IMR-90 (cell line): ENCODE data around the gene CDIP1. TPM values are rescaled to one million over a fixed set of nuclear protein-coding genes. Genes with fewer than 3 reads are reported as not detected.

Experiments
- ATAC-seq: fragments of 200-7000 bp; cut with Tn5 transposase; 2 replicates; pipeline ENCODE4 v1.9.1; 2020; ENCODE audit warnings: low read depth, mild to moderate bottlenecking, moderate library complexity
- BruUV-seq: library from RNA; stranded (reverse); fragments of 400-500 nt; replicated peaks from 2 replicates; lab custom pipeline; 2021; lab: Mats Ljungman, UMichigan
- CTCF ChIA-PET: fragments of 300-600 bp; formaldehyde crosslinking; extraction: SDS; loops from one replicate; lab custom pipeline; 2021; ENCODE audit warnings: antibody characterized with exemption; lab: Yijun Ruan, JAX
- POLR2A ChIA-PET: fragments of 300-600 bp; sonication (Branson Sonifier 250); formaldehyde crosslinking; loops from one replicate; lab custom pipeline; 2022; ENCODE audit warnings: antibody characterized with exemption; ENCODE audit not compliant: unreplicated experiment; lab: Charles Lee
- DNase-seq: peaks from one replicate; pipeline ENCODE4 v3.0.0; 2013
- H2AFZ ChIP-seq: replicated peaks from 2 replicates; pipeline ENCODE3; 2013; ENCODE audit warnings: low read length, mild to moderate bottlenecking; ENCODE audit not compliant: poor library complexity
- H2AK5ac ChIP-seq: 2 replicates; pipeline ENCODE4 v1.6.1; 2013; ENCODE audit warnings: low read depth, low read length, inconsistent platforms
- H2AK9ac ChIP-seq: replicated peaks from 2 replicates; pipeline ENCODE3; 2013; ENCODE audit warnings: mild to moderate bottlenecking, low read depth, low read length, moderate library complexity; ENCODE audit not compliant: poor library complexity
- H2BK120ac ChIP-seq: 2 replicates; pipeline ENCODE4 v1.6.1; 2013; ENCODE audit warnings: low read depth, low read length, inconsistent platforms
- H2BK15ac ChIP-seq: 3 replicates; pipeline ENCODE4 v1.6.1; 2013; ENCODE audit warnings: low read depth, low read length, inconsistent platforms
- H2BK20ac ChIP-seq: 2 replicates; pipeline ENCODE4 v1.6.1; 2013; ENCODE audit warnings: low read depth, mild to moderate bottlenecking, inconsistent platforms, low read length, moderate library complexity
- H2BK5ac ChIP-seq: 2 replicates; pipeline ENCODE4 v1.6.1; 2013; ENCODE audit warnings: mild to moderate bottlenecking, low read depth, low read length, inconsistent platforms; ENCODE audit not compliant: poor library complexity, severe bottlenecking
- H3K14ac ChIP-seq: replicated peaks from 2 replicates; pipeline ENCODE4 v1.6.1; 2013; ENCODE audit warnings: low read depth, low read length, inconsistent platforms
- H3K18ac ChIP-seq: 2 replicates; pipeline ENCODE4 v1.6.1; 2013; ENCODE audit warnings: low read depth, low read length, control low read depth
- H3K23ac ChIP-seq: 2 replicates; pipeline ENCODE4 v1.6.1; 2013; ENCODE audit warnings: low read depth, low read length, inconsistent platforms
- H3K27ac ChIP-seq: 2 replicates; pipeline ENCODE4 v1.5.1; 2013; ENCODE audit warnings: mild to moderate bottlenecking, control low read depth, low read length; ENCODE audit not compliant: insufficient read depth
- H3K27me3 ChIP-seq: 2 replicates; pipeline ENCODE4 v1.6.1; 2013; ENCODE audit warnings: low read length; ENCODE audit not compliant: control insufficient read depth, insufficient read depth
- H3K36me3 ChIP-seq: 2 replicates; pipeline ENCODE4 v1.6.1; 2013; ENCODE audit warnings: low read length, mixed read lengths; ENCODE audit not compliant: control insufficient read depth, insufficient read depth
- H3K4ac ChIP-seq: 2 replicates; pipeline ENCODE4 v1.6.1; 2013; ENCODE audit warnings: low read depth, low read length, inconsistent platforms
- H3K4me1 ChIP-seq: 2 replicates; pipeline ENCODE4 v1.6.1; 2013; ENCODE audit warnings: low read length, mixed read lengths; ENCODE audit not compliant: control insufficient read depth, insufficient read depth
- H3K4me2 ChIP-seq: 2 replicates; pipeline ENCODE4 v1.6.1; 2013; ENCODE audit warnings: low read depth, mild to moderate bottlenecking, control low read depth, low read length, moderate library complexity
- H3K4me3 ChIP-seq: 2 replicates; pipeline ENCODE4 v1.5.1; 2013; ENCODE audit warnings: low read depth, mild to moderate bottlenecking, control low read depth, low read length, moderate library complexity; ENCODE audit not compliant: insufficient read depth
- H3K56ac ChIP-seq: 2 replicates; pipeline ENCODE4 v1.6.1; 2013; ENCODE audit warnings: low read length, inconsistent platforms; ENCODE audit not compliant: insufficient read depth; ENCODE audit errors: extremely low read depth
- H3K79me1 ChIP-seq, 2 experiments: 2 replicates each; pipeline ENCODE4 v1.6.1; 2013; ENCODE audit warnings: low read length in 2 of 2, inconsistent platforms in 1 of 2, low read depth in 1 of 2
- H3K9ac ChIP-seq: 2 replicates; pipeline ENCODE4 v1.6.1; 2013; ENCODE audit warnings: low read depth, low read length, control low read depth
- H3K9me1 ChIP-seq: 2 replicates; pipeline ENCODE4 v1.6.1; 2013; ENCODE audit warnings: low read length, inconsistent platforms; ENCODE audit not compliant: insufficient read depth
- H3K9me3 ChIP-seq: 2 replicates; pipeline ENCODE4 v1.6.1; 2013; ENCODE audit warnings: low read length; ENCODE audit not compliant: control insufficient read depth, insufficient read depth
- H4K20me1 ChIP-seq: 2 replicates; pipeline ENCODE4 v1.6.1; 2013; ENCODE audit warnings: low read length, inconsistent platforms; ENCODE audit not compliant: insufficient read depth
- H4K5ac ChIP-seq: 2 replicates; pipeline ENCODE4 v1.6.1; 2013; ENCODE audit warnings: mild to moderate bottlenecking, low read depth, low read length, control low read depth
- H4K8ac ChIP-seq, 2 experiments: 2 replicates each; pipeline ENCODE4 v1.6.1; 2013; ENCODE audit warnings: low read depth in 2 of 2, low read length in 2 of 2, control low read depth in 1 of 2, inconsistent platforms in 1 of 2
- H4K91ac ChIP-seq: 2 replicates; pipeline ENCODE4 v1.6.1; 2013; ENCODE audit warnings: low read depth, low read length, inconsistent platforms; ENCODE audit not compliant: insufficient read depth
- BHLHE40 ChIP-seq: fragments of 150-350 bp; IDR thresholded peaks from 2 replicates; pipeline ENCODE4 v1.6.1; 2016; ENCODE audit warnings: mild to moderate bottlenecking, low read depth, low read length
- CHD1 ChIP-seq: IDR thresholded peaks from 2 replicates; pipeline ENCODE4 v1.6.1; 2012; ENCODE audit warnings: low read depth, low read length, improper control_type of control experiment
- ELK1 ChIP-seq: fragments of 150-350 bp; IDR thresholded peaks from 2 replicates; pipeline ENCODE4 v1.6.1; 2016; ENCODE audit warnings: low read depth, mild to moderate bottlenecking, low read length, moderate library complexity, borderline replicate concordance
- FOS ChIP-seq: fragments of 150-350 bp; IDR thresholded peaks from 2 replicates; pipeline ENCODE4 v1.6.1; 2016; ENCODE audit warnings: low read depth, low read length
- MAFK ChIP-seq: IDR thresholded peaks from 2 replicates; pipeline ENCODE4 v1.6.1; 2012; ENCODE audit warnings: low read depth, low read length, improper control_type of control experiment
- MAZ ChIP-seq: IDR thresholded peaks from 2 replicates; pipeline ENCODE4 v1.6.1; 2012; ENCODE audit warnings: low read depth, mild to moderate bottlenecking, low read length, improper control_type of control experiment, moderate library complexity, borderline replicate concordance
- MXI1 ChIP-seq: IDR thresholded peaks from 2 replicates; pipeline ENCODE4 v1.6.1; 2012; ENCODE audit warnings: low read depth, mild to moderate bottlenecking, low read length, moderate library complexity, borderline replicate concordance
- NFE2L2 ChIP-seq: fragments of 150-350 bp; IDR thresholded peaks from 2 replicates; pipeline ENCODE4 v1.6.1; 2016; ENCODE audit warnings: low read depth, mild to moderate bottlenecking, low read length
- RAD21 ChIP-seq: IDR thresholded peaks from 2 replicates; pipeline ENCODE4 v1.6.1; 2012; ENCODE audit warnings: low read length, improper control_type of control experiment
- RCOR1 ChIP-seq: IDR thresholded peaks from 2 replicates; pipeline ENCODE4 v1.6.1; 2012; ENCODE audit warnings: mild to moderate bottlenecking, low read length, improper control_type of control experiment; ENCODE audit not compliant: insufficient replicate concordance
- RFX5 ChIP-seq: IDR thresholded peaks from 2 replicates; pipeline ENCODE4 v1.8.0; 2012; ENCODE audit warnings: low read depth, mild to moderate bottlenecking, low read length, moderate library complexity
- SMC3 ChIP-seq: fragments of 150-350 bp; IDR thresholded peaks from 2 replicates; pipeline ENCODE4 v1.6.1; 2016; ENCODE audit warnings: low read depth, mild to moderate bottlenecking, antibody characterized with exemption, low read length, moderate library complexity
- USF2 ChIP-seq: fragments of 150-350 bp; IDR thresholded peaks from 2 replicates; pipeline ENCODE4 v1.6.1; 2017; ENCODE audit warnings: mild to moderate bottlenecking, antibody characterized with exemption, low read length, low read depth
- WGBS, 2 experiments: methylation state at CpG; one replicate each; pipeline versions ENCODE4 v1.1.5 to v1.1.7; 2013; ENCODE audit warnings: missing lambda C conversion rate in 2 of 2; ENCODE audit not compliant: insufficient read length in 1 of 2; ENCODE audit errors: extremely low coverage in 2 of 2; 5-methylcytosine and 5-hydroxymethylcytosine counted together
- dilution Hi-C: fragments of 300-500 bp; cut with HindIII; formaldehyde crosslinking; loops from one replicate; pipeline ENCODE4 v1.14.3; 2018; ENCODE audit warnings: low sequenced_read_pairs; ENCODE audit not compliant: unreplicated experiment
- in situ Hi-C: fragments of 300-500 bp; cut with MboI; formaldehyde crosslinking; loops from 3 replicates; pipeline ENCODE4 v1.14.3; 2019; ENCODE audit warnings: low sequenced_read_pairs, inconsistent platforms, mixed read lengths
- intact Hi-C: fragments of 100-400 bp; cut with micrococcal nuclease; formaldehyde crosslinking; loops from 2 replicates; pipeline ENCODE4 v1.10.0; 2022
- polyA plus RNA-seq, 3 experiments: library from polyadenylated mRNA; depleted of rRNA; stranded (reverse); fragments of >200 nt; gene quantifications; 2 replicates each; pipeline ENCODE4 v1.2.3, GENCODE V29; 2012; ENCODE audit warnings: low replicate concordance in 1 of 3
- total RNA-seq: library from RNA; depleted of rRNA; stranded (reverse); fragments of >200 nt; gene quantifications from 2 replicates; pipeline ENCODE4 v1.2.3, GENCODE V29; 2012
- TF ChIP-seq, protein P1 (sequence below): conservative IDR thresholded peaks from 2 replicates; pipeline ENCODE4 v1.5.1; 2012; ENCODE audit warnings: mild to moderate bottlenecking, low read depth, low read length, improper control_type of control experiment

The CDIP1 gene
- total and polyA plus RNA-seq, 2 of the 4 experiments (the other 2 are of a cell fraction) = 4.8 to 14.6 TPM

- Histone ChIP-seq H3K9me3 (no peaks in the 10 kb centered on the region), H3K79me1 (peaks cover 15 to 28% of the 10 kb centered on the region in 2 experiments), H3K23ac (no peak overlapping the region), H2BK120ac (no peak overlapping the region), H3K27me3 (no peaks in the 10 kb centered on the region), H3K4me3 (no peak overlapping the region), H3K56ac (no peak overlapping the region), H3K9ac (no peak overlapping the region), H3K14ac (no peak overlapping the region), H2AK5ac (no peak overlapping the region), H4K20me1 (peaks cover 16% of the 10 kb centered on the region), H3K18ac (no peak overlapping the region), H4K5ac (no peak overlapping the region), H3K36me3 (peaks cover 53% of the 10 kb centered on the region), H2BK5ac (no peak overlapping the region), H3K9me1 (no peaks in the 10 kb centered on the region), H2BK20ac (no peak overlapping the region), H2AFZ (no peak overlapping the region), H4K91ac (no peak overlapping the region), H3K4ac (no peak overlapping the region), H3K4me2 (no peak overlapping the region), H2BK15ac (no peak overlapping the region), H3K27ac (no peak overlapping the region), H3K4me1 (no peaks in the 10 kb centered on the region), H2AK9ac (no peak overlapping the region), H4K8ac (no peak overlapping the region)
- in situ Hi-C loops = loop anchor here (5.0 to 25.0 kb wide), 2 partner anchors 34 to 449 kb away; partner anchors contain the start of gene SEC14L5
- CTCF ChIA-PET = no interaction called here
- dilution Hi-C loops = no loop called here
- BruUV-seq = no TSS peak
- WGBS, 2 experiments = 100% methylated on average over 3 of the region's 19 CpGs; no CpG with 5 or more reads in 1 of the 2 experiments
- intact Hi-C loops = loop anchor here (10.0 kb wide), 1 partner anchor 442 kb away; the partner anchor contains the start of gene SEC14L5
- ATAC-seq (no peak), DNase-seq (no peak)
- POLR2A ChIA-PET = no interaction called here
- no peak for TF ChIP-seq RCOR1
- no peak for TF ChIP-seq RFX5
- TF ChIP-seq RAD21 = no peak
- TF ChIP-seq SMC3 = no peak
- TF ChIP-seq, protein P1, sequence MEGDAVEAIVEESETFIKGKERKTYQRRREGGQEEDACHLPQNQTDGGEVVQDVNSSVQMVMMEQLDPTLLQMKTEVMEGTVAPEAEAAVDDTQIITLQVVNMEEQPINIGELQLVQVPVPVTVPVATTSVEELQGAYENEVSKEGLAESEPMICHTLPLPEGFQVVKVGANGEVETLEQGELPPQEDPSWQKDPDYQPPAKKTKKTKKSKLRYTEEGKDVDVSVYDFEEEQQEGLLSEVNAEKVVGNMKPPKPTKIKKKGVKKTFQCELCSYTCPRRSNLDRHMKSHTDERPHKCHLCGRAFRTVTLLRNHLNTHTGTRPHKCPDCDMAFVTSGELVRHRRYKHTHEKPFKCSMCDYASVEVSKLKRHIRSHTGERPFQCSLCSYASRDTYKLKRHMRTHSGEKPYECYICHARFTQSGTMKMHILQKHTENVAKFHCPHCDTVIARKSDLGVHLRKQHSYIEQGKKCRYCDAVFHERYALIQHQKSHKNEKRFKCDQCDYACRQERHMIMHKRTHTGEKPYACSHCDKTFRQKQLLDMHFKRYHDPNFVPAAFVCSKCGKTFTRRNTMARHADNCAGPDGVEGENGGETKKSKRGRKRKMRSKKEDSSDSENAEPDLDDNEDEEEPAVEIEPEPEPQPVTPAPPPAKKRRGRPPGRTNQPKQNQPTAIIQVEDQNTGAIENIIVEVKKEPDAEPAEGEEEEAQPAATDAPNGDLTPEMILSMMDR = no peak
- no peak for TF ChIP-seq USF2
- no peak for TF ChIP-seq BHLHE40
- no peak for TF ChIP-seq MAFK
- no peak for TF ChIP-seq MXI1
- TF ChIP-seq FOS = no peak
- no peak for TF ChIP-seq CHD1
- no peak for TF ChIP-seq ELK1
- no peak for TF ChIP-seq MAZ
- no peak for TF ChIP-seq NFE2L2
These were observed 25.3 kb downstream of the CDIP1 start for GRCh38 chr16:4513086-4513860.
